Gastrocnemius medialis (tissue), 4 donors: ENCODE results near the gene PIGS.

Experiments
- POLR2A ChIP-seq, 2 donors: fragments of 450-650 bp; IDR thresholded peaks; one replicate each; pipeline ENCODE4 v1.6.1; 2017; ENCODE audit warnings: antibody characterized with exemption in 2 of 2, mild to moderate bottlenecking in 2 of 2, moderate library complexity in 2 of 2
- TF ChIP-seq, protein P1 (sequence below), 5 experiments: fragments of 450-650 bp in 3 of 5; fragments of 200-600 bp in 2 of 5; sonication (generic) in 2 of 5; IDR thresholded peaks in 4 of 5; conservative IDR thresholded peaks in 1 of 5; 1 replicate in 4 of 5; 2 replicates in 1 of 5; pipeline ENCODE4 v1.5.1; 2016 to 2019; ENCODE audit warnings: antibody characterized with exemption in 5 of 5, mild to moderate bottlenecking in 3 of 5, moderate library complexity in 3 of 5

DNA sequence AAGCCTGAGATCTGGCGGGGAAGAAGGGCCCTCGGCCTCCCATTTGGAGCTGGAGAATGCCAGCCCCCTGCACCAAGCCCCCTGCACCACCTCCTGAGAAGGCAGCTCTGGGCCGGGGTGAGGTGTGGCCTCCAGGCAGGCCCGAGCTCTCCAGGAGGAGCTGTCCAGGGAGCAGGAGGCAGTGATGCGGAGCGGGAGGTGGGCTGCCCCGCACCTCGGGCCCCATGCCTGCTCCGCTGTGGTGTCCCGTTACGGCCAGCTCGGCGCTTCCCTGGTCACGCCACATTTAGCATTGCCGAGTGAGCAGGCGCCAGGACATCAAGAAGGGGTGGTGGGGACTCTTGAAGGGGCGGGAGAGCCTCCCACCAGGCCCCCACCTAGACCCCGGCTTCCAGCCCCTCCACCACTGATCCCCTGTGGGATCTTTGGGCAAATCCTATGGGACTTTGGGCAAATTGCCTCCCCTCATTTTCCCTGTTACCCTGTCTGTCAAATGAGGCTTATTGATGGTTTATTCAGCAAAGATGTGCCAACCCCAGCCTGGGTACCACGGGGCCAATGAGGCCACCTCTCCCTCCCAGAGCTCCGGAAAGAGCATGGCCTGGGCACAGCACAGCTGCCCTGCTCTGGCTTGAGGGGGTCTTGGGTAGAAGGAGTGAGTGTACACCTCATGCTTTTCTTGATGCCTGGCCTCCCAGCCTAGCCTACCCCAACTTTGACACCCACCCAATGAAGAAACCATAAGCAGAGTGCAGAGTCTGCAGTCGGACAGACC is 49.8 kb downstream of the PIGS start:
- TF ChIP-seq, protein P1, sequence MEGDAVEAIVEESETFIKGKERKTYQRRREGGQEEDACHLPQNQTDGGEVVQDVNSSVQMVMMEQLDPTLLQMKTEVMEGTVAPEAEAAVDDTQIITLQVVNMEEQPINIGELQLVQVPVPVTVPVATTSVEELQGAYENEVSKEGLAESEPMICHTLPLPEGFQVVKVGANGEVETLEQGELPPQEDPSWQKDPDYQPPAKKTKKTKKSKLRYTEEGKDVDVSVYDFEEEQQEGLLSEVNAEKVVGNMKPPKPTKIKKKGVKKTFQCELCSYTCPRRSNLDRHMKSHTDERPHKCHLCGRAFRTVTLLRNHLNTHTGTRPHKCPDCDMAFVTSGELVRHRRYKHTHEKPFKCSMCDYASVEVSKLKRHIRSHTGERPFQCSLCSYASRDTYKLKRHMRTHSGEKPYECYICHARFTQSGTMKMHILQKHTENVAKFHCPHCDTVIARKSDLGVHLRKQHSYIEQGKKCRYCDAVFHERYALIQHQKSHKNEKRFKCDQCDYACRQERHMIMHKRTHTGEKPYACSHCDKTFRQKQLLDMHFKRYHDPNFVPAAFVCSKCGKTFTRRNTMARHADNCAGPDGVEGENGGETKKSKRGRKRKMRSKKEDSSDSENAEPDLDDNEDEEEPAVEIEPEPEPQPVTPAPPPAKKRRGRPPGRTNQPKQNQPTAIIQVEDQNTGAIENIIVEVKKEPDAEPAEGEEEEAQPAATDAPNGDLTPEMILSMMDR (IDR thresholded peaks at IDR 0.05 in 4 of 5, conservative IDR thresholded peaks at IDR 0.05 in 1 of 5): no peak
- TF ChIP-seq POLR2A (IDR thresholded peaks at IDR 0.05): no peak
